Mucosa of descending colon (tissue), 3 donors: ENCODE results near the gene THEM4. TPM values are rescaled to one million over a fixed set of nuclear protein-coding genes. Genes with fewer than 3 reads are reported as not detected.

Experiments
- ATAC-seq: fragments of 200-7000 bp; cut with Tn5 transposase; one replicate; pipeline ENCODE4 v1.9.1; 2020; ENCODE audit warnings: mild to moderate bottlenecking, moderate library complexity
- DNase-seq, 3 donors: peaks; one replicate each; pipeline ENCODE4 v3.0.0-alpha.2; 2020
- H3K36me3 ChIP-seq: fragments of 200-600 bp; one replicate; pipeline ENCODE4 v1.8.0; 2021; ENCODE audit warnings: low read depth, mild to moderate bottlenecking
- H3K4me1 ChIP-seq: fragments of 200-600 bp; one replicate; pipeline ENCODE4 v1.8.0; 2021; ENCODE audit warnings: low read depth, mild to moderate bottlenecking
- H3K4me3 ChIP-seq: fragments of 200-600 bp; one replicate; pipeline ENCODE4 v1.8.0; 2021; ENCODE audit warnings: mild to moderate bottlenecking
- H3K9me3 ChIP-seq: fragments of 200-600 bp; one replicate; pipeline ENCODE4 v1.8.0; 2021; ENCODE audit warnings: mild to moderate bottlenecking
- intact Hi-C, 2 donors: fragments of 100-400 bp; cut with DNase I in 1 of 2; cut with micrococcal nuclease in 1 of 2; formaldehyde crosslinking; loops; one replicate each; pipeline versions ENCODE4 v1.11.0 to v1.11.1; 2022; cut with DNase I, micrococcal nuclease
- total RNA-seq, 3 donors: library from RNA; stranded (reverse); fragmentation: NEBNext Ultra II Directional in 2 of 3; extraction: Animal tissue kit (Norgen Biotek cat#: 25700) in 2 of 3; gene quantifications; one replicate each; pipeline versions ENCODE4 v1.2.1 to v1.2.4, GENCODE V29; 2021 to 2023
- TF ChIP-seq, protein P1 (sequence below): fragments of 200-600 bp; IDR thresholded peaks from one replicate; pipeline ENCODE4 v1.8.0; 2022; ENCODE audit warnings: antibody characterized with exemption, mild to moderate bottlenecking
- donor health status: DM: no; HTN: no; CAD: no; lungs with moderate emphysema.
- donor health status: DM: no; HTN: no; CAD: no.
- donor health status: DM: no; HTN: yes; CAD: no.

Gene THEM4
- total RNA-seq, 3 donors from 2014 or later, result 9.1 to 12.7 (median 11.3) TPM

DNA sequence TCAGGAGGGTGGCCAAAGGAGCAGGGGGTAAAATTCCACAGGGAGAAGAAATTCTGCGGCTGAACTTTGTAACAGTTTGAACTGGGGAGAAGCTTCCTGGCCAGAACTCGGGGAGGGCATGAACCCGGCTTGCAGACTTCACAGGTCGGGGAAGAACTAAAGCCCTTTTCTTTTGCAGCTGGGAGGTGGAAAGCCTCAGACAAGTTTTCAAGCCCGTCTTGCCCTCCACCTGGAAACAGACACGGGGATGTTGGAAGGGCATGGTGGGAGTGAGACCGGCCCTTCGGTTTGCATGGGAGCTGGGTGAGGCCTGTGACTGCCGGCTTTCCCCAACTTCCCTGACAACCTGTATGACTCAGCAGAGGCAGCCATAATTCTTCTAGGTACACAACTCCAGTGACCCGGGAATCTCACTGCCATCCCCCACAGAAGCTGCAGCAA, 11.3 kb downstream of the THEM4 start:
- ATAC-seq (peak; percentile 67), DNase-seq (no peak)
- Histone ChIP-seq H3K36me3 (no peaks in the 10 kb centered on the region), H3K4me1 (peaks cover 3% of the 10 kb centered on the region), H3K4me3 (no peak overlapping the region), H3K9me3 (peaks cover 23% of the 10 kb centered on the region)
- intact Hi-C loops, result no loop called here
- TF ChIP-seq, protein P1, sequence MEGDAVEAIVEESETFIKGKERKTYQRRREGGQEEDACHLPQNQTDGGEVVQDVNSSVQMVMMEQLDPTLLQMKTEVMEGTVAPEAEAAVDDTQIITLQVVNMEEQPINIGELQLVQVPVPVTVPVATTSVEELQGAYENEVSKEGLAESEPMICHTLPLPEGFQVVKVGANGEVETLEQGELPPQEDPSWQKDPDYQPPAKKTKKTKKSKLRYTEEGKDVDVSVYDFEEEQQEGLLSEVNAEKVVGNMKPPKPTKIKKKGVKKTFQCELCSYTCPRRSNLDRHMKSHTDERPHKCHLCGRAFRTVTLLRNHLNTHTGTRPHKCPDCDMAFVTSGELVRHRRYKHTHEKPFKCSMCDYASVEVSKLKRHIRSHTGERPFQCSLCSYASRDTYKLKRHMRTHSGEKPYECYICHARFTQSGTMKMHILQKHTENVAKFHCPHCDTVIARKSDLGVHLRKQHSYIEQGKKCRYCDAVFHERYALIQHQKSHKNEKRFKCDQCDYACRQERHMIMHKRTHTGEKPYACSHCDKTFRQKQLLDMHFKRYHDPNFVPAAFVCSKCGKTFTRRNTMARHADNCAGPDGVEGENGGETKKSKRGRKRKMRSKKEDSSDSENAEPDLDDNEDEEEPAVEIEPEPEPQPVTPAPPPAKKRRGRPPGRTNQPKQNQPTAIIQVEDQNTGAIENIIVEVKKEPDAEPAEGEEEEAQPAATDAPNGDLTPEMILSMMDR, result no peak

DNA sequence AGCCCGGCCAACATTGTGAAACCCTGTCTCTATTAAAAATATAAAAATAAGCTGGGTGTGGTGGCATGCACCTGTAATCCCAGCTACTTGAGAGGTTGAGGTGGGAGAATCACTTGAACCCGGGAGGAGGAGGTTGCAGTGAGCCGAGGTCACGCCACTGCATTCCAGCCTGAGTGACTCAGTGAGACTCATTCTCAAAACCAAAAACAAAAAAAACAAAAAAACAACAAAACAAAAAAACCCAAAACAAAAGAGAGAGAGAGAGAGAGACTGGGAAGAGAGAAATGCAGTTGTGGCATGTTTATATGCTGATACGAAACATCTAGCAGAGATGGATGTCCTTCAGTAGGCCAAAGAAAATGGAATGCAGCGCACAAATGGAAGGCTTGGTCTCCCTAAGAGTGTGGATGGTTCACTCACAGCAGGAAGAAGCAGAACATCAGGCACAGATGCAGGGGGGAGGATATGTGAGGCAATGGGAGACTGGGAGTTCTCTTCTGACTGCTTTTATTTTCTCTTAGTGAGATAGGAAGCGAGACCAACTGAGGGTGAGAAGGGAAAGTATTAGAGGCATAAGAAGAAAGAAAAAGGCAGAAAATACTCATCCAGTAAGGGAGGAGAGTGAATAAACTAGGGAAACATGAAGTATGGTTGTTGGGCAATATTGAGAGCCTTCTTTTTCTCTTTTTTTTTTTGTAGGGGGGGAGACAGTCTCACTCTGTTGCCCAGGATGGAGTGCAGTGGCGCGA, 16.0 kb downstream of the THEM4 start:
- intact Hi-C loops, result no loop called here
- H3K36me3 ChIP-seq, result no peaks in the 10 kb centered on the region
- peaks cover 1% of the 10 kb centered on the region for H3K4me1 ChIP-seq
- no peak for ATAC-seq
- H3K9me3 ChIP-seq, result no peaks in the 10 kb centered on the region
- no peak for DNase-seq
- no peak overlapping the region for H3K4me3 ChIP-seq
- TF ChIP-seq, protein P1, result no peak

DNA sequence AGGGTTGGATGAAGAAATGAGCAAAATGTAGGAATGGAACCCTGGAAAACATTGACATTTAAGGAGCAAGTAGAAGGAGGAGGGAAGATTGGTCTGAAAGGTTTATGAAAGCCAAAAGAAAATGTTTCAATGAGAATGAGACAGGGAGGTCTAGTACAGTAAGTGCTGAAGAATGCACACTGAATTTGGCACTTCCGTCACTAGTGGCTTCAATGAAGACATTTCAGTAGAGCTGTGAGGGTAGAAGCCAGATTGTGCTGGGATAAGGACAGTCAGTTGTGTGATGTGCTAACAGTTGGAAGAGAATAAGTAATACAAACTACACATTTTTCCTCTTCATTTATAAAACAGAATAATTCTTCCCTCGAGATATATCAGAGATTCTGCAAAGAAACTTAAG, 17.1 kb downstream of the THEM4 start:
- H3K36me3 ChIP-seq, result no peaks in the 10 kb centered on the region
- H3K4me3 ChIP-seq, result no peak overlapping the region
- intact Hi-C loops, result no loop called here
- TF ChIP-seq, protein P1, result no peak
- ATAC-seq, result no peak
- H3K4me1 ChIP-seq, result no peaks in the 10 kb centered on the region
- no peaks in the 10 kb centered on the region for H3K9me3 ChIP-seq
- no peak for DNase-seq

DNA sequence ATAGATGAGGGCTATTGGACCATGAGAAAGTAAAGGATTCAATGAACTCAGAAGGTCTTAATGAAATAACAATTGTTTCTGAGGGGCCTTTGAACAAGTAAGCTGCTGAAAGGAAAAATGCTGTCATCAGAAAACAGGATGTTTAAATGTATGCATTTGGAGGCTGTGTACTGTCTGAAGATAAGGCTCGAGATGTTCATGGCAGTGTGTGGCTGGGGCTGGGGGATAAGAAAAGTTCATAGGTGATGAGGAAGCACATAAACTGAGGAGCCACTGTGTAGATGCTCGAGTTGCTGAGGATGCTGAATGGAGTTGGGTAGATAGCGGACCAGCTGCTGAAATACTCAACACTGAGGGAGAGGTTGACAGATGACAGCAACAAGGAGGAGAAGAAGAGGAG, 17.8 kb downstream of the THEM4 start:
- Histone ChIP-seq H3K36me3 (no peaks in the 10 kb centered on the region), H3K9me3 (no peaks in the 10 kb centered on the region), H3K4me3 (no peak overlapping the region), H3K4me1 (no peaks in the 10 kb centered on the region)
- intact Hi-C loops, result no loop called here
- DNase-seq (no peak), ATAC-seq (no peak)
- TF ChIP-seq, protein P1, result no peak

DNA sequence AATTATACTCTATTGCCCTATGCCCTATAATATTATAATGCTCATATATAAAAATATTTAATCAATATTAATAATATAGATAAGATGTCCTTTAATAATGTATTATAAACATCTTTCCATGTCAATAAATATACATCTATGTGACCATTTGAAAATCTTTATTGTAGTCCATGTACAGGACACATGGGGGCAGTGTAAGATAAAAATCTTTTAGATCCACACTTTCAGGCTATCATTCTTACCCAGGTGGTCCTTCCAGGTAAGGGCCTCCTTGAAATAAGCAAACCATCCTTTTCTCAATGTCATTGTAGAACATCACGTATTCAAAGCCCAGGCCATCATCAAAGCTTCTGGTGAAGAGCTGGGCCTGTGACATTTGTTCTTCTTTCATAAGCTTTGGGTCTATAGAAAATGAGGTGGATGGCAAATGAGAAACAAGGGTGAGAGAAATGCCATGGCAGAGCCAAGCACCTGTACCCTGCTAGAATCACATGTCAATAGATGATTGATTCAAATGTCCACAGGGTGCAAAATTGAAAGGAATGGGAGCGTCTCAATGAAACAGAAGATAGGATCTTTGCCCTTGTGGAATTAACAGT, 20.2 kb downstream of the THEM4 start:
- no peaks in the 10 kb centered on the region for H3K36me3 ChIP-seq
- ATAC-seq, result peak; percentile 44
- H3K9me3 ChIP-seq, result no peaks in the 10 kb centered on the region

More for the DNA sequence above, 20.2 kb downstream of the THEM4 start:
- TF ChIP-seq, protein P1, result no peak
- intact Hi-C loops, result no loop called here
- no peak for DNase-seq
- Histone ChIP-seq H3K4me1 (no peaks in the 10 kb centered on the region), H3K4me3 (no peak overlapping the region)
